HepG2 (cell line): Measurements from ENCODE around the gene GMNN. TPM values are rescaled to one million over a fixed set of nuclear protein-coding genes. Genes with fewer than 3 reads are reported as not detected.

Experiments used
- ATAC-seq: fragments of 200-7000 bp; cut with Tn5 transposase; 3 replicates; pipeline ENCODE4 v1.9.1; 2020; ENCODE audit warnings: mild to moderate bottlenecking, moderate library complexity
- BruUV-seq: library from RNA; stranded (reverse); fragments of 400-500 nt; replicated peaks from 2 replicates; lab custom pipeline; 2021; lab: Mats Ljungman, UMichigan
- CTCF ChIA-PET: fragments of 300-600 bp; formaldehyde crosslinking; extraction: SDS; loops from one replicate; lab custom pipeline; 2021; ENCODE audit warnings: low total read pairs, inconsistent platforms, low intra/inter-chr PET ratio; lab: Yijun Ruan, JAX
- POLR2A ChIA-PET: fragments of 350-600 bp; sonication (Branson Sonifier 250); formaldehyde crosslinking; loops from one replicate; lab custom pipeline; 2020; ENCODE audit warnings: antibody characterized with exemption, inconsistent platforms; lab: Yijun Ruan, JAX
- DNase-seq: peaks from one replicate; pipeline ENCODE4 v3.0.0-alpha.2; 2015; ENCODE audit warnings: low spot score
- FAIRE-seq: peaks from 3 replicates; lab custom pipeline; 2011; peaks lifted over from hg19 to GRCh38; lab: Jason Lieb, UNC
- H2AFZ ChIP-seq: one replicate; pipeline ENCODE4 v1.6.1; 2011; ENCODE audit warnings: low read length, inconsistent platforms
- H3K27ac ChIP-seq: fragments of 300-600 bp; 3 replicates; pipeline ENCODE4 v1.8.0; 2011; ENCODE audit warnings: mixed run types, mild to moderate bottlenecking, mixed read lengths, low read length, inconsistent platforms; ENCODE audit not compliant: insufficient read depth; ENCODE audit errors: extremely low read length
- H3K27me3 ChIP-seq, 2 experiments: fragments of 200-600 bp in 1 of 2; 2 replicates in 1 of 2; 3 replicates in 1 of 2; pipeline versions ENCODE4 v1.6.0 to v1.8.0; 2011; ENCODE audit warnings: low read length in 2 of 2, mild to moderate bottlenecking in 2 of 2, moderate library complexity in 2 of 2, inconsistent platforms in 1 of 2; ENCODE audit not compliant: insufficient read depth in 2 of 2, control insufficient read depth in 1 of 2
- H3K36me3 ChIP-seq, 2 experiments: fragments of 200-600 bp in 1 of 2; replicated peaks in 1 of 2; 2 replicates in 1 of 2; 3 replicates in 1 of 2; pipeline versions ENCODE4 v1.5.1 to v1.8.0; 2011; ENCODE audit warnings: low read length in 2 of 2, inconsistent platforms in 1 of 2; ENCODE audit not compliant: insufficient read depth in 2 of 2, control insufficient read depth in 1 of 2
- H3K4me1 ChIP-seq: 2 replicates; pipeline ENCODE4 v1.5.1; 2012; ENCODE audit warnings: low read length, inconsistent platforms; ENCODE audit not compliant: insufficient read depth
- H3K4me2 ChIP-seq: 2 replicates; pipeline ENCODE4 v1.6.0; 2011; ENCODE audit warnings: low read depth, low read length, inconsistent platforms
- H3K4me3 ChIP-seq, 3 experiments: fragments of 200-600 bp in 1 of 3; sonication (generic), shearing (Covaris generic) in 1 of 3; replicated peaks in 1 of 3; 2 replicates each; pipeline ENCODE4 v1.5.1; 2011 to 2016; ENCODE audit warnings: low read length in 3 of 3, inconsistent platforms in 2 of 3, low read depth in 2 of 3, mild to moderate bottlenecking in 2 of 3, control low read depth in 1 of 3, mixed read lengths in 1 of 3; ENCODE audit not compliant: insufficient read depth in 1 of 3
- H3K79me2 ChIP-seq: one replicate; pipeline ENCODE4 v1.6.1; 2011; ENCODE audit warnings: low read length, inconsistent platforms; ENCODE audit not compliant: insufficient read depth
- H3K9ac ChIP-seq: 2 replicates; pipeline ENCODE4 v1.6.0; 2011; ENCODE audit warnings: mild to moderate bottlenecking, low read depth, low read length, inconsistent platforms; ENCODE audit not compliant: insufficient read depth
- H3K9me3 ChIP-seq: 2 replicates; pipeline ENCODE4 v1.5.1; 2012; ENCODE audit warnings: mild to moderate bottlenecking, low read length
- H4K20me1 ChIP-seq: 2 replicates; pipeline ENCODE4 v1.6.0; 2011; ENCODE audit warnings: inconsistent platforms, mild to moderate bottlenecking, low read length, moderate library complexity; ENCODE audit not compliant: insufficient read depth
- CREB3 ChIP-seq: sonication (generic); formaldehyde crosslinking; IDR thresholded peaks from 2 replicates; pipeline ENCODE4 v1.5.0; 2020; ENCODE audit warnings: missing genetic modification reagents
- DNMT3B ChIP-seq: conservative IDR thresholded peaks from 2 replicates; pipeline ENCODE4 v1.6.1; 2016; ENCODE audit warnings: missing biosample characterization, control low read depth
- EZH2 ChIP-seq: conservative IDR thresholded peaks from 2 replicates; pipeline ENCODE4 v1.6.1; 2012; ENCODE audit warnings: mild to moderate bottlenecking, low read depth, low read length, moderate library complexity
- HDAC2 ChIP-seq: sonication (generic); formaldehyde crosslinking; IDR thresholded peaks from 2 replicates; pipeline ENCODE4 v1.4.0; 2020; ENCODE audit warnings: missing genetic modification reagents
- HNF4A ChIP-seq: sonication (generic); formaldehyde crosslinking; IDR thresholded peaks from 2 replicates; pipeline ENCODE4 v1.4.0; 2020; ENCODE audit warnings: missing genetic modification reagents
- IRF2 ChIP-seq: IDR thresholded peaks from 2 replicates; pipeline ENCODE4 v1.6.1; 2018; ENCODE audit warnings: missing genetic modification reagents, missing compliant biosample characterization
- IRX3 ChIP-seq: sonication (generic); formaldehyde crosslinking; IDR thresholded peaks from 2 replicates; pipeline ENCODE4 v1.8.1; 2023; ENCODE audit warnings: mild to moderate bottlenecking, low read depth, missing genetic modification reagents, borderline replicate concordance
- KAT2B ChIP-seq: fragments of 150-350 bp; IDR thresholded peaks from 2 replicates; pipeline ENCODE4 v1.6.1; 2014; ENCODE audit warnings: low read depth, low read length, borderline replicate concordance
- KLF13 ChIP-seq: sonication (generic); formaldehyde crosslinking; IDR thresholded peaks from 2 replicates; pipeline ENCODE4 v1.4.0; 2020; ENCODE audit warnings: mild to moderate bottlenecking, missing genetic modification reagents
- NR2C2 ChIP-seq: sonication (generic); formaldehyde crosslinking; IDR thresholded peaks from 2 replicates; pipeline ENCODE4 v1.4.0; 2020; ENCODE audit warnings: missing genetic modification reagents, mild to moderate bottlenecking, moderate library complexity, borderline replicate concordance
- SOX13 ChIP-seq, 3 experiments: fragments of 450-650 bp in 1 of 3; sonication (generic) in 1 of 3; formaldehyde crosslinking in 1 of 3; IDR thresholded peaks in 2 of 3; conservative IDR thresholded peaks in 1 of 3; 2 replicates each; pipeline versions ENCODE4 v1.5.0 to v1.6.1; 2016 to 2020; ENCODE audit warnings: antibody characterized with exemption in 1 of 3, mild to moderate bottlenecking in 1 of 3, missing compliant biosample characterization in 1 of 3, missing genetic modification reagents in 1 of 3, moderate library complexity in 1 of 3
- TAF15 ChIP-seq: fragments of 200-400 bp; formaldehyde crosslinking; IDR thresholded peaks from one replicate; pipeline ENCODE4 v1.6.1; 2018; ENCODE audit warnings: mild to moderate bottlenecking, low read depth, low read length; ENCODE audit not compliant: poor library complexity, severe bottlenecking
- THAP8 ChIP-seq: sonication (generic); formaldehyde crosslinking; IDR thresholded peaks from 2 replicates; pipeline ENCODE4 v1.5.1; 2020; ENCODE audit warnings: missing genetic modification reagents, mild to moderate bottlenecking, borderline replicate concordance
- ZBTB21 ChIP-seq: sonication (generic); formaldehyde crosslinking; IDR thresholded peaks from 2 replicates; pipeline ENCODE4 v1.4.0; 2020; ENCODE audit warnings: missing genetic modification reagents
- WGBS: methylation state at CpG from one replicate; pipeline ENCODE4 v1.1.6; 2017; ENCODE audit warnings: low lambda C conversion rate; 5-methylcytosine and 5-hydroxymethylcytosine counted together
- in situ Hi-C: cut with HindIII; loops from 2 replicates; pipeline ENCODE4 v1.10.0; 2017; ENCODE audit warnings: low pct_unique_long_range_greater_than_20kb; ENCODE audit not compliant: extremely low pct_ligation_motif_present
- intact Hi-C: fragments of 100-400 bp; cut with micrococcal nuclease; formaldehyde crosslinking; loops from one replicate; pipeline ENCODE4 v1.10.0; 2022; ENCODE audit not compliant: unreplicated experiment
- polyA plus RNA-seq, 8 experiments: library from polyadenylated mRNA; depleted of rRNA in 3 of 8; stranded (reverse) in 7 of 8; unstranded in 1 of 8; fragments of >200 nt; fragmentation: Illumina TruSeq in 4 of 8; extraction: Trizol in 4 of 8; gene quantifications; 2 replicates each; pipeline versions ENCODE4 v1.2.1 to v1.2.3, GENCODE V29; 2011 to 2016; ENCODE audit warnings: low read depth in 4 of 8, missing spikeins in 1 of 8, mixed read lengths in 1 of 8; ENCODE audit not compliant: insufficient read depth in 1 of 8
- total RNA-seq, 5 experiments: library from RNA; depleted of rRNA; stranded (reverse); fragments of >200 nt; fragmentation: Illumina TruSeq; extraction: Trizol; gene quantifications; 2 replicates each; pipeline ENCODE4 v1.2.3, GENCODE V29; 2016; ENCODE audit warnings: low read depth in 1 of 5
- TF ChIP-seq, protein P1 (sequence below): sonication (generic); formaldehyde crosslinking; IDR thresholded peaks from 2 replicates; pipeline ENCODE4 v1.4.0; 2020; ENCODE audit warnings: missing genetic modification reagents, borderline replicate concordance

Gene GMNN
- total and polyA plus RNA-seq, 2 of the 13 experiments (the other 11 are each of a cell fraction or from before 2014, with no cell fraction given), result 61.8 to 154 TPM

- TF ChIP-seq HDAC2 (CRISPR knock-in tag), result 0 out of 2 replicates have a peak, but pooled peaks have one; percentile 41
- TF ChIP-seq, all 625 proteins: peak for 30
Observed at GRCh38 chr6:24824142-24824938, 49.6 kb downstream of the GMNN start (continued).

DNA sequence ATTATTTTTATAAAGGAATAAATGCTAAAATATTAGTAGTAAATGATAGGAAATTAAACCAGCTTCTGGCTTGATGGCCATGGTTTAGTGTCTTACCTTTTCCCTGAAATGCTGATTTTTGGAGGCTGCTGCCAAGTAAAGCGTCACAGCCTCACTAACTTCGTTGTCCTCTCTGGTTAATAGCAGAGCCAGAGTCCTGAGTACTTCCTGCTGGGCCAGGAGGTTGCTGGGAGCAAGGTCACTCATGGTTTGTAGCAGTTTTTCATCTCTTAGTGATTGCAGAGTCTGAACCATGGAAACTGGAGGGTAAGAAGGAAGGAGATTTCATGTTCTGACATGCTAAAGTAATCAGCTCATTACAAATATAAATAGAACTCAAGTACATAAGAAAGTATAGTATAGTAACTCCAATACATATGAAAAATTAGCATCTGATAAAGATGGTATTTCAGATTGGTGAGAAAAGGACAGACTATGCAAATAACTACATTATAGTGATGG lies 50.4 kb downstream of the GMNN start:
- H3K36me3 ChIP-seq, result no peaks in the 10 kb centered on the region
- H3K9me3 ChIP-seq, result no peaks in the 10 kb centered on the region
- no TSS peak for BruUV-seq
- ChIA-PET CTCF (no interaction called here), POLR2A (no interaction called here)
- WGBS, result 25% methylated on average over 2 of the region's 2 CpGs
- H3K27me3 ChIP-seq, result no peaks in the 10 kb centered on the region
- H3K4me1 ChIP-seq, result peaks cover 58% of the 10 kb centered on the region
- no peak for FAIRE-seq
- H3K79me2 ChIP-seq, result no peaks in the 10 kb centered on the region
- DNase-seq, result no peak
- H2AFZ ChIP-seq, result no peak overlapping the region
- H3K4me3 ChIP-seq, result no peak overlapping the region
- intact Hi-C loops (no loop called here), in situ Hi-C loops (no loop called here)
- H3K27ac ChIP-seq, result peak overlapping the region; percentile 38
- no peaks in the 10 kb centered on the region for H4K20me1 ChIP-seq
- no peak overlapping the region for H3K9ac ChIP-seq
- peak; percentile 60 for ATAC-seq
- 0 out of 2 replicates have a peak overlapping the region, but pooled peaks have one; percentile 19 for H3K4me2 ChIP-seq
- no peak for TF ChIP-seq KAT2B
- TF ChIP-seq EZH2, result no peak
- no peak for TF ChIP-seq KLF13 (CRISPR knock-in tag)
- TF ChIP-seq NR2C2 (CRISPR knock-in tag), result 0 out of 2 replicates have a peak, but pooled peaks have one; percentile 24
- TF ChIP-seq TAF15, result no peak
- TF ChIP-seq CREB3, result no peak
- TF ChIP-seq DNMT3B, result no peak
- no peak for TF ChIP-seq ZBTB21
- TF ChIP-seq SOX13 (IDR thresholded peaks at IDR 0.05), result no peak
- 0 out of 4 replicates have a peak, but pooled peaks of 1 of the 2 experiments have one; percentile 13 for TF ChIP-seq SOX13 (CRISPR knock-in tag; conservative IDR thresholded peaks at IDR 0.05 in 1 of 2, IDR thresholded peaks at IDR 0.05 in 1 of 2)
- peak; percentile 37; the same call in 1 of the 2 replicates for TF ChIP-seq HNF4A (CRISPR knock-in tag)
- no peak for TF ChIP-seq IRX3
- TF ChIP-seq, protein P1, sequence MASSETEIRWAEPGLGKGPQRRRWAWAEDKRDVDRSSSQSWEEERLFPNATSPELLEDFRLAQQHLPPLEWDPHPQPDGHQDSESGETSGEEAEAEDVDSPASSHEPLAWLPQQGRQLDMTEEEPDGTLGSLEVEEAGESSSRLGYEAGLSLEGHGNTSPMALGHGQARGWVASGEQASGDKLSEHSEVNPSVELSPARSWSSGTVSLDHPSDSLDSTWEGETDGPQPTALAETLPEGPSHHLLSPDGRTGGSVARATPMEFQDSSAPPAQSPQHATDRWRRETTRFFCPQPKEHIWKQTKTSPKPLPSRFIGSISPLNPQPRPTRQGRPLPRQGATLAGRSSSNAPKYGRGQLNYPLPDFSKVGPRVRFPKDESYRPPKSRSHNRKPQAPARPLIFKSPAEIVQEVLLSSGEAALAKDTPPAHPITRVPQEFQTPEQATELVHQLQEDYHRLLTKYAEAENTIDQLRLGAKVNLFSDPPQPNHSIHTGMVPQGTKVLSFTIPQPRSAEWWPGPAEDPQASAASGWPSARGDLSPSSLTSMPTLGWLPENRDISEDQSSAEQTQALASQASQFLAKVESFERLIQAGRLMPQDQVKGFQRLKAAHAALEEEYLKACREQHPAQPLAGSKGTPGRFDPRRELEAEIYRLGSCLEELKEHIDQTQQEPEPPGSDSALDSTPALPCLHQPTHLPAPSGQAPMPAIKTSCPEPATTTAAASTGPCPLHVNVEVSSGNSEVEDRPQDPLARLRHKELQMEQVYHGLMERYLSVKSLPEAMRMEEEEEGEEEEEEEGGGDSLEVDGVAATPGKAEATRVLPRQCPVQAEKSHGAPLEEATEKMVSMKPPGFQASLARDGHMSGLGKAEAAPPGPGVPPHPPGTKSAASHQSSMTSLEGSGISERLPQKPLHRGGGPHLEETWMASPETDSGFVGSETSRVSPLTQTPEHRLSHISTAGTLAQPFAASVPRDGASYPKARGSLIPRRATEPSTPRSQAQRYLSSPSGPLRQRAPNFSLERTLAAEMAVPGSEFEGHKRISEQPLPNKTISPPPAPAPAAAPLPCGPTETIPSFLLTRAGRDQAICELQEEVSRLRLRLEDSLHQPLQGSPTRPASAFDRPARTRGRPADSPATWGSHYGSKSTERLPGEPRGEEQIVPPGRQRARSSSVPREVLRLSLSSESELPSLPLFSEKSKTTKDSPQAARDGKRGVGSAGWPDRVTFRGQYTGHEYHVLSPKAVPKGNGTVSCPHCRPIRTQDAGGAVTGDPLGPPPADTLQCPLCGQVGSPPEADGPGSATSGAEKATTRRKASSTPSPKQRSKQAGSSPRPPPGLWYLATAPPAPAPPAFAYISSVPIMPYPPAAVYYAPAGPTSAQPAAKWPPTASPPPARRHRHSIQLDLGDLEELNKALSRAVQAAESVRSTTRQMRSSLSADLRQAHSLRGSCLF (CRISPR knock-in tag), result no peak
- TF ChIP-seq IRF2 (CRISPR knock-in tag), result no peak
- no peak for TF ChIP-seq THAP8
